Measurements from ENCODE around the gene SMIM8. TPM values are rescaled to one million over a fixed set of nuclear protein-coding genes. Genes with fewer than 3 reads are reported as not detected.

The SMIM8 gene
- total RNA-seq, 1 donor from 2014 or later: 3.3 TPM

DNA sequence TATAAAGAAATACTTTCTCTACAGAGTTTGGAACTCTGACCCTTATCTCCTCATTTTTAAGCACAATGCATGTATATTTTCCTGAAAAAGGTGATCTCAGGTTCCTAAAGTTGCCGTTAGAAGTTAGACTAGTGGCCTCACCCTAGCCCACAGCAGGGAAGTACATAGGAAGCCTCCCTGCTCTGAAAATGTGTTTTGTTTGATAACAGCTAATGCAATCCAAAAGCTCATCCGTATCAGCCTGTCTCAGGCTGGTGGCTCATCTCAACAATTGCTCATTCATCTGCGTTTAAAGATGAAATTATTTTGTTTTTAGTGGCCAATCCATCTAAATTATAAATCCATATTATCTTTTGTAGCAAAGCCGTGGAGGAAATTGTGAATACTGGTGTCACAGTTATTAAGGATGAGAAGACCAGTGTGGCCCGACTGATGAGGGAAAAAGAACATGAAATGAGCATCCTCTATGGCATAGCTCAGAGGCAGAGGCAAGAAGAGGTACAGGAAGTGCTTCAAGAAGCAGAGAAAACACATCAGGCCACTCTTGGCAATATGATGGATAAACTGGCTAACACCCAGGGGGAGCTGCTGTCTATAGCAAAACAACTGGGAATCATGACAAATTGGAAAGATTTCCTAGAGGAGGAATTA, 42.3 kb downstream of the SMIM8 start:
- H3K4me3 ChIP-seq (ENCODE audit: low read depth, low read length): no peak overlapping the region
- no peaks in the 10 kb centered on the region for H3K36me3 ChIP-seq (ENCODE audit: control insufficient read depth, insufficient read depth, low read length)
- DNase-seq (ENCODE audit: low read depth): no peak
- no peaks in the 10 kb centered on the region for H3K27me3 ChIP-seq (ENCODE audit: control insufficient read depth, insufficient read depth, low read length)
- TF ChIP-seq CTCF (IDR thresholded peaks at IDR 0.05; ENCODE audit: insufficient read depth, low read length, poor library complexity, severe bottlenecking): no peak

DNA sequence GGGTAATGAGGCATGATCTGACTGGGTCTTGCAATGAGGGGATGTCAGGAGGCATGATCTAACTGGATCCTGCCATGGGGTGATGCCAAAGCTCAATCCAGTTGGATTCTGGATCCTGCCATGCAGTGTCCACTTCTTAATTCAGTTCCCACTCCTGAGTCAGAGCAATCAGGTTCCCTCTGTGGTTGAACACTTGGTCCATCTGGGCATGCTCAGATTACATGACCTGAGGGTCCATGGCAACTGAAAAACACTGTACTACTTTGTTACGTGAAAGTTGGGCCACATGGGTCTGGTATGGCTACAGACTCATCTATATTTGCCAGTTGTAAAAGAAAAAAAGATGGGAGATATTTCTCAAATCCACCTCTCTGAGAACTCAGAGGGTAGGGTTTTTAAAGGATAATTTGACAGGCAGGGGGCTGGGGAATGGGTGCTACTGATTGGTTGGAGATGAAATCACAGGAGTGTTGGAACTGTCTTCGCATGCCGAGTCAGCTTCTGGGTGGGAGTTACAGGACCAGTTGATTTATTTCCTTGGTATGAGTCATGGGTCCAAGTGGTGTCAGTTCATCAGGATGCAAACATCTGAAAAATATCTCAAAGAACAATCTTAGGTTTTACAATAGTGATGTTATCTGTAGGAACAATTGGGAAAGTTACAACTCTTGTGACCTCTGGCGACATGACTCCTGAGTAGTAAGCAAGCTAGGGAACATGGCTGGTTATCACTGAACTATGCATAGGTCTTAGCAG, 43.9 kb downstream of the SMIM8 start:
- Histone ChIP-seq H3K36me3 (ENCODE audit: control insufficient read depth, insufficient read depth, low read length) (no peaks in the 10 kb centered on the region), H3K4me3 (ENCODE audit: low read depth, low read length) (no peak overlapping the region), H3K27me3 (ENCODE audit: control insufficient read depth, insufficient read depth, low read length) (no peaks in the 10 kb centered on the region)
- no peak for DNase-seq (ENCODE audit: low read depth)
- TF ChIP-seq CTCF (IDR thresholded peaks at IDR 0.05; ENCODE audit: insufficient read depth, low read length, poor library complexity, severe bottlenecking): no peak

GRCh38 chr6:87366899-87367298, 44.5 kb downstream of the SMIM8 start:
- Histone ChIP-seq H3K36me3 (ENCODE audit: control insufficient read depth, insufficient read depth, low read length) (no peaks in the 10 kb centered on the region), H3K27me3 (ENCODE audit: control insufficient read depth, insufficient read depth, low read length) (no peaks in the 10 kb centered on the region), H3K4me3 (ENCODE audit: low read depth, low read length) (no peak overlapping the region)
- no peak for DNase-seq (ENCODE audit: low read depth)
- no peak for TF ChIP-seq CTCF (IDR thresholded peaks at IDR 0.05; ENCODE audit: insufficient read depth, low read length, poor library complexity, severe bottlenecking)

GRCh38 chr6:87373377-87373776, 51.0 kb downstream of the SMIM8 start:
- no peak overlapping the region for H3K4me3 ChIP-seq (ENCODE audit: low read depth, low read length)
- no peak for DNase-seq (ENCODE audit: low read depth)
- no peak for TF ChIP-seq CTCF (IDR thresholded peaks at IDR 0.05; ENCODE audit: insufficient read depth, low read length, poor library complexity, severe bottlenecking)

DNA sequence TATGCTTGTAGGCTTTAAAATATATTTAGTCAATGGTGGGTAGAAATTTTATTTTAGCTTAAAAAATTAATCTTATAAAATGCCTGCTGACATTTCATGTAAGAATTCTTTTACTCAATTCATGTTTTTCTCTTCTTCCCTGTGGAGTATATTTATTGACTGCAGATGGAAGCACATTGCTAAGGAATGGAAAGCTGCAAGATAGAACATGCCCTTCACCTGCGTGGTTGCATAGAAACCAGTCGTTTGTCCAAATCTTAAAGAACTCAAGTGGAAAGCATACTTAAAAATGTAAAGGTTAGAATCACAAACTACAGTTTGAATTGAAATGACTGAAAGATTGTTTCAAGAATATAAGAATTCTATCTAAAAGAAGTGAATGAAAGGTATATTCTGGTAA, 52.9 kb downstream of the SMIM8 start:
- no peak for TF ChIP-seq CTCF (IDR thresholded peaks at IDR 0.05; ENCODE audit: insufficient read depth, low read length, poor library complexity, severe bottlenecking)
- DNase-seq (ENCODE audit: low read depth): no peak
- no peak overlapping the region for H3K4me3 ChIP-seq (ENCODE audit: low read depth, low read length)
- no peaks in the 10 kb centered on the region for H3K36me3 ChIP-seq (ENCODE audit: control insufficient read depth, insufficient read depth, low read length)
- H3K27me3 ChIP-seq (ENCODE audit: control insufficient read depth, insufficient read depth, low read length): no peaks in the 10 kb centered on the region

More at GRCh38 chr6:87373377-87373776, 51.0 kb downstream of the SMIM8 start:
- no peaks in the 10 kb centered on the region for H3K27me3 ChIP-seq (ENCODE audit: control insufficient read depth, insufficient read depth, low read length)
- no peaks in the 10 kb centered on the region for H3K36me3 ChIP-seq (ENCODE audit: control insufficient read depth, insufficient read depth, low read length)

All from kidney epithelial cell (primary cell).